AG10803 (cell line): Measurements from ENCODE around the gene MRPL14.
"Not testable (repeated sequence)": the region's sequence is repeated elsewhere in the genome, so short reads cannot be mapped to it uniquely, and the experiment has no call there.

Experiments used
- DNase-seq: peaks from one replicate; pipeline ENCODE4 v3.0.0; 2010; ENCODE audit warnings: low read depth
- H3K4me3 ChIP-seq: 2 replicates; pipeline ENCODE4 v1.5.1; 2011; ENCODE audit warnings: mild to moderate bottlenecking, low read length, control low read depth
- CTCF ChIP-seq: conservative IDR thresholded peaks from 2 replicates; pipeline ENCODE4 v1.5.1; 2011; ENCODE audit warnings: mild to moderate bottlenecking, low read length, control low read depth, inconsistent platforms

MRPL14 gene

GRCh38 chr6:44099192-44099591 lies 28.1 kb downstream of the MRPL14 start:
- no peak for TF ChIP-seq CTCF
- DNase-seq = no peak
- no peak overlapping the region for H3K4me3 ChIP-seq

- no peak for TF ChIP-seq CTCF
- no peak overlapping the region for H3K4me3 ChIP-seq
- DNase-seq = no peak
These were observed 29.4 kb downstream of the MRPL14 start for GRCh38 chr6:44097782-44098317.

- TF ChIP-seq CTCF = peak; percentile 80
- DNase-seq = peak; percentile 72
- H3K4me3 ChIP-seq = no peak overlapping the region
These were observed 30.6 kb downstream of the MRPL14 start for GRCh38 chr6:44096612-44097011.

GRCh38 chr6:44095243-44095623 lies 32.0 kb downstream of the MRPL14 start:
- DNase-seq, H3K4me3 ChIP-seq: not testable (repeated sequence)

- no peak overlapping the region for H3K4me3 ChIP-seq
- no peak for TF ChIP-seq CTCF
- no peak for DNase-seq
These were observed 32.6 kb downstream of the MRPL14 start for GRCh38 chr6:44094403-44095242.

- no peak for DNase-seq
- no peak overlapping the region for H3K4me3 ChIP-seq
- TF ChIP-seq CTCF = no peak
These were observed 33.4 kb downstream of the MRPL14 start for GRCh38 chr6:44093750-44094402.

GRCh38 chr6:44093066-44093465 lies 34.2 kb downstream of the MRPL14 start:
- no peak overlapping the region for H3K4me3 ChIP-seq
- TF ChIP-seq CTCF = no peak
- DNase-seq = no peak
